GM21619 (cell line): ENCODE results near the gene SLC17A9.

Experiments
- ATAC-seq: cut with Tn5 transposase; IDR thresholded peaks from one replicate; pipeline ENCODE4 v1.9.1; 2021; ENCODE audit not compliant: unreplicated experiment

SLC17A9 gene

DNA sequence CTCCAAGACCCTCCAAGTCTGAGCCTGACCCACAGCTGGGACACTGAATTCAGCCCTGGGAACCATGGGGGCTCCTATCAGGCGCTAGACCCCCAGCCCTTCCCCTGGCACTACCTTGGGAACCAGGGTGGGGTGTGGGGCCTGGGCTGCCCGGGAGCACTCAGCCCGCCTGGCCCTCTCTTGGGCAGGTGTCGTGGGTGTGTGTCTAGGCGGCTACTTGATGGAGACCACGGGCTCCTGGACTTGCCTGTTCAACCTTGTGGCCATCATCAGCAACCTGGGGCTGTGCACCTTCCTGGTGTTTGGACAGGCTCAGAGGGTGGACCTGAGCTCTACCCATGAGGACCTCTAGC is 14.6 kb downstream of the SLC17A9 start:
- ATAC-seq, result no peak

DNA sequence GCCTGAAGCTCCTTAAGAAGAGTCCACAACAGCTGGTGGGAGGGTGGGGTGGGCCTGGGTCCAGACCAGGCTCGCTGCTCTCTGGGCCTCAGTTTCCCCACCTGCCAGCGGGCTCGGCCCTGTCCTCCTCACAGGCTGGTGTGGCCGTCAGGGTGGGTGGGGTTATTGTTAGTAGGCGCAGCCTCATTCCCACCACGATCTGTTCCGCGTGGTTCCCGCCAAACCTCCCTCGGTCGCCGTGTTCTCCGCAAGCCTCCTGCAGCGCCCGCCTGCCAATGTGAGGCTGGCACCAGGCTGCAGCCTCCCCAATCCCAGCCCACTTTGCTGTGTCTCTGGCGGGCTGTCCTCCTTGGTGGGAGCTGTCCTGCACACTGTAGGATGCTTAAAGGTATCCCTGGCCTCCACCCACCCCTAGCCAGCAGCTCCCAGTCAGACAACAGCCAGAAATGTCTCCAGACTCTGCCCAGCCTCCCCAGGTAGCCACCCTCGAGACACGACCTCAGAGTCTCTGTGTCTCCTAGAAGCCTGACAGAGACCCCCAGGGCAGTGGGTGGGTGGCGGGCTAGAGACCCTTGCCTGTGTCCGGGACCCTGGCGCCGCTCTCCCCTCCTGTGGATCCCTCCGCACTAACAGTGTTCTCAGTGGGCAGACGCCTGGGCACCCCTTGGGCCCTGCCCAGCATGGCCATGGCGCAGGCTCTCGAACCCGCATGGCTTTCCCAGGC is 15.3 kb downstream of the SLC17A9 start:
- no peak for ATAC-seq

DNA sequence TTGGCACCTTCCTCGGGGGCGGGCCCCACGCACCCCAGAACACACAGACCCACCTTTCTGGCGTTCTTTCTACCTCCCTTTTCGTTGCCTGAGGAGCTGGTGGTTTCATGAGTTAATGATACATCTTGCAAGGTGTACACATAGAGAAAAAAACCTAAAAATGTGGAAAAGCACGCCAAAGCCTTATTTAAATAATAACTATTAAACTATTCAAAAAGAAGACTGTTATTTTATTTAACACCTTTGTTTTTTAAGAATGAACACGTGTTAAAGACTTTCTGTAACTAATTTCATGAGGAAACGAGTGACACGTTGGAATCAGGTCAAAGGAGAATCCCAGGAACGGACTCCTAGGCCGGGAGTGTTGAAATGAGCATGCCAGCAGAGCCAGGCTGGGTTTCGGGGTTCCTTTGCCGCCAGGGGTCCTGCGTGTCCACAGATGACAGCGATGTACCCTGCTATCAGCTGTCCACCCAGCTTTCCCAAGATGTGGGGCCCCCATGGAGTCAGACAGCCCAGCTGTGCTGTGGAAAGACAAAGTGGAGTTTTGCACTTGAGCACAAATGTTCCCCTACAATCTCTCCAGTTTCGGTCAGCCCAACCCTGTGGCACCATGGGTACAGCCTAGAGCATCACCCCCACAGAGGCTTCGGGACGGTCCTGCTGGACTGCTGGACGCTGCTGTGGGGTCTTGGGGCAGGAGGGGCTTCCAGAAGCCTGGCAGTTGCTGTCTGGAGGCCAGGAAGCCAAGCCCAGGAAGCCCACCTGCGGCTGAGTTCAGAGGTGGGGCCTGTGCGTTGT is 16.1 kb downstream of the SLC17A9 start:
- ATAC-seq, result no peak

- ATAC-seq, result no peak
These were observed 16.8 kb downstream of the SLC17A9 start for GRCh38 chr20:62969179-62969760.

DNA sequence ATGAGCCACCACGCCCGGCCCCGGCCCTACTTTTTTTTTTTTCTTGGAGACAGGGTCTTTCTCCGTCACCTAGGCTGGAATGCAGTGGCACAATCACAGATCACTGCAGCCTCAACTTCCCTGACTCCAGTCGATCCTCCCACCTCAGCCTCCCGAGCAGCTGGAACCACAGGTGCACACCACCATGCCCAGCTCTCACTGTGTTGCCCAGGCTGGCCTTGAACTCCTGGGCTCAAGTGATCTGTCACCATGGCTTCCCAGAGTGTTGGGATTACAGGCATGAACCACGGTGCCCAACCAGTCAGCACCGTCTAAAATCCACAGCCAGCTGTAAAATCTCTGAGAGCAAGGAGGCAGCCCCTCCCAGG is 17.4 kb downstream of the SLC17A9 start:
- no peak for ATAC-seq

DNA sequence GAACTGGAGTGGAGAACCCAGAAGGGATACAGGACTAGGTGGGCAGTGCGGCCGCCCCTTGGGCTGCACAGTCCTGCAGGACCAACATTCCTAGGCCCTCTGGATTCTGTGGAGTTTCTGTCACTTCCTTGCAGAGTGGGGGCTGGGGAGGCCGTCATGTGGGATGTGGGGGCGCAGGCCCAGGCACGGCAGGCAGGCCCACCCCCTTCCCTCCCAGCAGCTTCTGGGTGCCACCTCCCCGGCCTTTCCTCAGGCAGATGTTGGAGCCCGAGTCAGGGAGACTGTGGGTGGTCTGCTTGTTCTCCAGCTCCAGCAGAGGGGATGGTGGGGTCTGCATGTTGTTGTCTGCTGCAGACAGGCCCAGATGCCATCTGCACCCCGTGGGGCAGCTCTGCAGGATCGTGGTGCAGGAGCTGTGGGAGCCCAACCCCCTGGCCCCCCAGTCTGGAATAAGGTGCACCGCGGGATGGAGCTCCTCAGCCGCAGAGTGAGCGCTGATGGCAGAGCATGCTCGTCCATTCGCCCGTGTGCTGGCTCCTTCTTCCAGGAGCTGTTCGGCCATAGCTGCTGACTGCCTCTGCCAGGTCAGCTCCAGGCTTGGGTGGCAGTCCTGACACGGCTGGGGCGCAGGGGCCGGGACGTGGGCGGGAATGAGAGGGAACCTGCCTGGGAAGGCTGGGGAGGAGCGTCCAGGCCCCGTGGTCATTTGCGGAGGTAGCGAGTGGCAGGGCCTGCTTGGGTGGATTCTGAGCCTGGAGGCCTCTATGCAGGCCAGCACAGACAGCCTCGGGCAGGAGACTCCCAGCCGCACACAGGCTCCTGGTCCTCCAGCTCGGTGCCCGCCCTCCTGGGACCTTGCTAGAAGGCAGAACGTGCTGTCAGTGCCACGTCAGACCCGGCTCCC is 18.1 kb downstream of the SLC17A9 start:
- ATAC-seq, result no peak

- no peak for ATAC-seq
These were observed 18.9 kb downstream of the SLC17A9 start for GRCh38 chr20:62971211-62971949.

DNA sequence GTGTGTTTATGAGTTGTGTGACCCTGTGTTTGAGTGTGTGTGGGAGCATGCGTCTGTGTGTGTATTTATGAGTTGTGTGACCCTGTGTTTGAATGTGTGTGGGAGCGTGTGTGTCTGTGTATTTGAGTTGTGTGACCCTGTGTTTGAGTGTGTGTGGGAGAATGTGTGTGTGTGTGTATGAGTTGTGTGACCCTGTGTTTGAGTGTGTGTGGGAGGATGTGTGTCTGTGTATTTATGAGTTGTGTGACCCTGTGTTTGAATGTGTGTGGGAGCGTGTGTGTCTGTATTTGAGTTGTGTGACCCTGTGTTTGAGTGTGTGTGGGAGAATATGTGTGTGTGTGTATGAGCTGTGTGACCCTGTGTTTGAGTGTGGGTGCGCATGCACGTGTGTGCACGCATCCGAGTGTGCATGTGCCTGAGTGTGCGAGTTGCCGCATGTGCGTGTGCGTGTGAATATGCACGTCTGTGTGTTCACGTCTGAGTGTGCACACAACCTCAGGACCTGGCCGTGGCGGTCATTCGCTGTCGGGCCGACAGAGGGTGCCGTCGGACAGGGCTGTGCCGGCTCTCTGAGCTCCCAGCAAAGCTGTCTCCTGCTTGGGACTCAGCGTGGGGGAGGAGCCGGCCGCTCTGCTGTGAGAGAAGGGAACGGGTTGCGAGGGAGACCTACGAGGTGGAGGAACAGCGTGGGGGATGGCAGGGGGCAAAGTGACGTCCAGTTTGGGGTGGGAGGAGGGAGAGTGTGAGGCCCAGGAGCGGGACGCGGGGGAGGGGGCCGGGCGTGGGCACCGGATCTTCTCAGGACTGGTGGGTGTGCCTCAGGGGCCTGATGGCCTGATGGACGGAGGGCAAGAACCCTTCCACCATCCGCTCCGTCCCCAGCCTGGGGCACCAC is 19.7 kb downstream of the SLC17A9 start:
- ATAC-seq, result peak; percentile 55

GRCh38 chr20:62972845-62973745 is 20.6 kb downstream of the SLC17A9 start:
- ATAC-seq, result no peak

- ATAC-seq, result no peak
These were observed 22.8 kb downstream of the SLC17A9 start for GRCh38 chr20:62975251-62975760.

- ATAC-seq, result no peak
These were observed 23.5 kb downstream of the SLC17A9 start for GRCh38 chr20:62975812-62976508.

DNA sequence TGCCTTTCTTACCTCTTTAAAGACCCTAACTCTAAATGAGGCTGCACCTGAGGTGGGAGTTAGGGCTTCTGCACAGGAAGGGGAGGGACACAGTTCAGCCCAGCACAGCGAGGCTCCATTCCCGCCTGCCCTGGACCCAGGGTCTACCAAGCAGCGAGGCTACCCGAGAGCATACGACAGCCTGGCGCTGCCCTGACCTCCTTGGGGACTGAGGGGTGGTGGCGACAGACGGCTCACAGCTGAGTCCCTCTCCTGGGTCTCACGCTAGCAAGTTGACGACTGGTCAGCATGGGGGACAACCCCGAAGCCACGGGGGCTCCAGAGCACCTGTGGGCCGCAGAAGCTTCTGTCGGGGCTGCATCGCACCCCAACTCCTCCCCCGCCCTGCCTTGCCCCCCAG is 24.4 kb downstream of the SLC17A9 start:
- ATAC-seq, result no peak

GRCh38 chr20:62977613-62978560 is 25.4 kb downstream of the SLC17A9 start:
- peak; percentile 52 for ATAC-seq

GRCh38 chr20:62978561-62978943 is 26.0 kb downstream of the SLC17A9 start:
- ATAC-seq, result no peak

DNA sequence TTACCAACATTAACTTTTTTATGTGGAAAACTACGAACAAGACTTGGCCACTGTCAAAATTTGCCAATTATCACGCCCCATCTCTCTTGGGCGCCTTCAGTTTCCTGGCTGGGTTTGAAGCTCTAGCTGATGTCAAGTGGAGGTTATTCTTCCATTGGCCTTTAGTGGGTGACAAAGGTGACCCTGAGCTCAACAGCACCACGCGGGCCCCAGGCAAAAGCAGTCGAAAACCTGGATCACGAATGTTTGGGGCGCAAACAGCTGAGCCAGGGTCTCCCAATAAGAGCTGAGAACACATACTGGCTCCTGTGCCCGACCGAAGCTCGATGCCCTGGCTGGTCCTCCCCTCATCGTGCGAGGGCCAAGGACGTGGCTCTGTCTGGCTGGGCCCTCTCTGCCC is 26.8 kb downstream of the SLC17A9 start:
- no peak for ATAC-seq

- ATAC-seq, result no peak
These were observed 27.4 kb downstream of the SLC17A9 start for GRCh38 chr20:62979876-62980373.
